Stimulated activated naive CD8-positive, alpha-beta T cell treated with anti-CD3 and anti-CD28 coated beads, Interleukin-15, amount 100 ng/mL, for 72 hours (primary cell): ENCODE data around the gene SIVA1.

Experiments
- ATAC-seq: fragments of 150-1000 bp; cut with Tn5 transposase; 2 replicates; pipeline ENCODE4 v1.10.0; 2021; ENCODE audit warnings: mild to moderate bottlenecking, moderate library complexity
- DNase-seq, 2 donors: peaks; one replicate each; pipeline ENCODE4 v3.0.0; 2021 to 2022
- H3K27ac Mint-ChIP-seq, 2 donors: one replicate each; pipeline ENCODE4 v1.8.0; 2022; ENCODE audit warnings: mild to moderate bottlenecking in 2 of 2, mixed read lengths in 2 of 2, moderate library complexity in 2 of 2
- H3K27me3 Mint-ChIP-seq: one replicate; pipeline ENCODE4 v1.8.0; 2022; ENCODE audit warnings: mixed read lengths
- H3K4me1 Mint-ChIP-seq: one replicate; pipeline ENCODE4 v1.8.0; 2022; ENCODE audit warnings: mild to moderate bottlenecking, mixed read lengths
- H3K4me3 Mint-ChIP-seq, 2 donors: one replicate each; pipeline ENCODE4 v1.8.0; 2022; ENCODE audit warnings: mild to moderate bottlenecking in 2 of 2, mixed read lengths in 2 of 2, moderate library complexity in 1 of 2
- H3K9me3 Mint-ChIP-seq, 2 donors: one replicate each; pipeline ENCODE4 v1.8.0; 2022; ENCODE audit warnings: mixed read lengths in 2 of 2

SIVA1 gene

DNA sequence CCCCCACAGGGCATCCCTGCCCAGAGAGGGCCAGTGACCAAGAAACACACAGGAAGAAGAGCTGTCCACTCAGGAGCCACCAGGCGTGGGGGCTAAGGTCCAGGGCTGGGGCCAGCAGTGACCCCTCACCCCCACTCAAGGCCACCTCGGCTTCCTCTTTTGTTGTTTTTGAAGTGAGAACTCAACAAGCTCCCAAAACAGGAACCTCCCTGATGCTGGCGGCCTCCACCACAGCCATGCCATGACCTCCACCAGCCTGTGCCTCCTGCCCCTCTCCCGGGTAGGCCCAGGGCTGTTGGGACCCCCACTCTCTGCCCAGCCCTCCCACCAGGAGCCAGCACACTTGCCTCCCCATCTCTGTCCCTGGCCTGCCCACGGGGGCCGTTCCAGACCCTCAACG lies 34.8 kb downstream of the SIVA1 start:
- H3K9me3 Mint-ChIP-seq, result no peaks in the 10 kb centered on the region
- H3K4me1 Mint-ChIP-seq, result peaks cover 73% of the 10 kb centered on the region
- H3K4me3 Mint-ChIP-seq, result peak overlapping the region in 1 of 2 donors; percentile 26
- no peaks in the 10 kb centered on the region for H3K27me3 Mint-ChIP-seq
- peak overlapping the region in 1 of 2 donors; percentile 72 for H3K27ac Mint-ChIP-seq
- DNase-seq (no peak), ATAC-seq (no peak)

- DNase-seq (no peak), ATAC-seq (no peak)
- H3K4me3 Mint-ChIP-seq, result peak overlapping the region in 1 of 2 donors; percentile 26
- no peaks in the 10 kb centered on the region for H3K9me3 Mint-ChIP-seq
- H3K27me3 Mint-ChIP-seq, result no peaks in the 10 kb centered on the region
- H3K27ac Mint-ChIP-seq, result peak overlapping the region in 1 of 2 donors; percentile 72
- peaks cover 73% of the 10 kb centered on the region for H3K4me1 Mint-ChIP-seq
These were observed 35.3 kb downstream of the SIVA1 start for GRCh38 chr14:104788161-104788818.

GRCh38 chr14:104788873-104789663 lies 36.1 kb downstream of the SIVA1 start:
- Mint-ChIP-seq H3K27me3 (no peaks in the 10 kb centered on the region), H3K27ac (peak overlapping the region in 1 of 2 donors; percentile 34), H3K4me1 (peaks cover 81% of the 10 kb centered on the region), H3K9me3 (no peaks in the 10 kb centered on the region), H3K4me3 (no peak overlapping the region)
- ATAC-seq (no peak), DNase-seq (no peak)

GRCh38 chr14:104789752-104790743 lies 37.1 kb downstream of the SIVA1 start:
- Mint-ChIP-seq H3K27me3 (no peaks in the 10 kb centered on the region), H3K9me3 (no peaks in the 10 kb centered on the region), H3K4me3 (no peak overlapping the region), H3K27ac (peak overlapping the region in 1 of 2 donors; percentile 49), H3K4me1 (peaks cover 88% of the 10 kb centered on the region)
- DNase-seq, result no peak
- no peak for ATAC-seq

DNA sequence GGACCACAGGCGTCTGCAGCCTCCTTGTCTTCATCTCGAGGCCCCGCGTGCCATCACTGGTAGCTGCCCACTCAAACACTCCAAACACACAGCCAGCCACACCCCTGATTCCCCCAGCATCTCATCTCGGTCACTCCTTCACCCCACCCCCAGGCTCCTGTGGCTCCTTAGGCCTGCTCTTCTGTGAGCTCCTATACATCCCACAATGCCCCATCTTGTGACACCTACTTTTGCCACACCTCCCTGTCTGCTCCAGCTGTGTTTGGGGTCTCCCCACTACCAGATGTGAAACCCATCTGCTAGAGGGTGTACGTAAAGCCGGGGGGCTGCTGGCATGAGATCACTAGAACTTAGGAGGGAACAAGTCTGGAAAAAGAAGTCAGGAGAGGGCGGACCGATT lies 38.5 kb downstream of the SIVA1 start:
- Mint-ChIP-seq H3K4me3 (no peak overlapping the region), H3K27ac (peak overlapping the region in 1 of 2 donors; percentile 82), H3K27me3 (no peaks in the 10 kb centered on the region), H3K4me1 (peaks cover 84% of the 10 kb centered on the region), H3K9me3 (no peaks in the 10 kb centered on the region)
- DNase-seq (no peak), ATAC-seq (no peak)

DNA sequence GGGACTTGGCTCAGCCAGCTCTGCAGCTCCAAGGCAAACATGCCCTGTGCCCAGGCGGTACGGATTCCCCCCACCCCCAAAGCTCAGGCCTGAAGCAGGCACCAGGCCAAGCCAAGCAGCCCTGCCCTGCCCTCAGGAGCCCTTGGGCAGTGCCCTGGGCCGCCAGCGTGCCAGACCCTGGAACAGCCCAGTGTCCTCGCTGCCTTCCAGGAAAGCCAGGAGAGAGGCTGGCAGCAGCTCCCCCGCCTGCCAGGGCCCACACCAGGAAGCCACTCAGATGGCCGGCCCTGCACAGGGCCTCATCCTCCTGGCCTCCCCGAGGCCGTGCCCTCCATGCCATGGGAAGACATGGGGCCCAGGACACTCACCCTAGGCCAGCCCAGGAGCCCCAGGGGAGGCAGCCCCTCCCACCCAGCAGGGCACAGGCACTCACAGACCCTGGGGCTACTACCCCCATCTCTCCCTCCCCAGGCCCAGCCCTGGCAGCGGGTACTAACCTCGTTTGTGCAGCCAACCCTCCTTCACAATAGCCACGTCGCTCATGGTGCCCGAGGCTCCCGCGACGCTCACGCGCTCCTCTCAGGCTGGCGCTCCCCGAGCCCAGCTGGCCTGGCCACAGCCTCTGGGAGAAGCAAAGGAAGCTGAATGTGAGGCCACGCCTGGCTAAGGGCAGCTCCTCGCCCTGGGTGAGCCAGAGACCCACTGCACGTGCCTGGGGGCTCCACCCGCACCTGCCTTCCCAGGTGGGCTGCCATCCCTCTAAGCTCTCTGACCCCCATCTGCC lies 39.3 kb downstream of the SIVA1 start:
- ATAC-seq, result no peak
- Mint-ChIP-seq H3K9me3 (no peaks in the 10 kb centered on the region), H3K4me1 (peaks cover 84% of the 10 kb centered on the region), H3K27me3 (no peaks in the 10 kb centered on the region), H3K27ac (no peak overlapping the region), H3K4me3 (no peak overlapping the region)
- no peak for DNase-seq

- Mint-ChIP-seq H3K4me3 (peak overlapping the region; percentile 92 to 93), H3K27me3 (peaks cover 5% of the 10 kb centered on the region), H3K27ac (peak overlapping the region in 1 of 2 donors; percentile 71), H3K9me3 (no peaks in the 10 kb centered on the region), H3K4me1 (peaks cover 87% of the 10 kb centered on the region)
- DNase-seq, result no peak
- no peak for ATAC-seq
These were observed 40.2 kb downstream of the SIVA1 start for GRCh38 chr14:104792945-104793702.

- H3K27ac Mint-ChIP-seq, result peak overlapping the region in 1 of 2 donors; percentile 71
These were observed 40.7 kb downstream of the SIVA1 start for GRCh38 chr14:104793703-104793959.

GRCh38 chr14:104794099-104794498 lies 41.2 kb downstream of the SIVA1 start:
- ATAC-seq, result peak; percentile 18
- Mint-ChIP-seq H3K4me3 (peak overlapping the region; percentile 92 to 93), H3K9me3 (no peaks in the 10 kb centered on the region), H3K4me1 (peaks cover 83% of the 10 kb centered on the region), H3K27me3 (peaks cover 13% of the 10 kb centered on the region), H3K27ac (peak overlapping the region; percentile 73 to 86)
- DNase-seq, result peak in 1 of 2 donors; percentile 41

More at GRCh38 chr14:104793703-104793959, 40.7 kb downstream of the SIVA1 start:
- peaks cover 87% of the 10 kb centered on the region for H3K4me1 Mint-ChIP-seq
- no peaks in the 10 kb centered on the region for H3K9me3 Mint-ChIP-seq
- no peak for DNase-seq
- H3K4me3 Mint-ChIP-seq, result peak overlapping the region; percentile 92 to 93
- H3K27me3 Mint-ChIP-seq, result peaks cover 10% of the 10 kb centered on the region
- no peak for ATAC-seq

DNA sequence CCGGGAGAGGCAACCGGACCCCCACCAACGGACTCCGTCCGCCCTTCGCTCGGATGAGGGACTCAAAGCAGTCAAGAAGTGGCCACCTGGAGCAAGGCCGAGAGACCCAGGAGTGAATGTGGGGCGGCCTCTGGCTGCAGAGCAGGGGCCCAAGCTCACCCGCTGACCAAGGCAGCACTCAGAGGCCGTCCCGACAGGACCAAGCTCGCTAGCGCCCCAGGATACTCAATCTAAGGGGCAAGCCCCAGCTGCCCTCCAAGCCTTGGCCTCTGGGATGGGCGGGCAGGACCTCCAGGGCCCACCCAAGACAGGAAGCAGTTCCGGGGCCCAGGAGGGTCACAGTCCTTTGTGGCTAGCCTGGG lies 41.7 kb downstream of the SIVA1 start:
- Mint-ChIP-seq H3K4me3 (peak overlapping the region; percentile 92 to 93), H3K4me1 (peaks cover 82% of the 10 kb centered on the region), H3K9me3 (no peaks in the 10 kb centered on the region), H3K27me3 (peaks cover 19% of the 10 kb centered on the region), H3K27ac (peak overlapping the region; percentile 73 to 86)
- DNase-seq, result no peak
- ATAC-seq, result no peak

GRCh38 chr14:104794993-104795780 lies 42.2 kb downstream of the SIVA1 start, which contains the start of gene AKT1:
AKT1 (minus strand) TSS chr14:104795748; CDS start chr14:104792643, 3,105 bp downstream.
- DNase-seq, result peak in 1 of 2 donors; percentile 40
- H3K4me3 Mint-ChIP-seq, result peak within 1 kb of the TSS; percentile 92 to 93

GRCh38 chr14:104795781-104796686 lies 43.1 kb downstream of the SIVA1 start:
- Mint-ChIP-seq H3K9me3 (no peaks in the 10 kb centered on the region), H3K27me3 (peaks cover 24% of the 10 kb centered on the region), H3K4me3 (peak overlapping the region; percentile 77 to 82), H3K4me1 (peaks cover 75% of the 10 kb centered on the region), H3K27ac (peak overlapping the region; percentile 67 to 90)
- ATAC-seq, result peak; percentile 64
- peak in 1 of 2 donors; percentile 25 for DNase-seq

More at GRCh38 chr14:104794993-104795780, 42.2 kb downstream of the SIVA1 start, which contains the start of gene AKT1:
- Mint-ChIP-seq H3K27me3 (peaks cover 24% of the 10 kb centered on the region), H3K4me1 (peaks cover 81% of the 10 kb centered on the region), H3K9me3 (no peaks in the 10 kb centered on the region), H3K27ac (peak within 1 kb of the TSS; percentile 67 to 90)
- ATAC-seq, result peak; percentile 59

DNA sequence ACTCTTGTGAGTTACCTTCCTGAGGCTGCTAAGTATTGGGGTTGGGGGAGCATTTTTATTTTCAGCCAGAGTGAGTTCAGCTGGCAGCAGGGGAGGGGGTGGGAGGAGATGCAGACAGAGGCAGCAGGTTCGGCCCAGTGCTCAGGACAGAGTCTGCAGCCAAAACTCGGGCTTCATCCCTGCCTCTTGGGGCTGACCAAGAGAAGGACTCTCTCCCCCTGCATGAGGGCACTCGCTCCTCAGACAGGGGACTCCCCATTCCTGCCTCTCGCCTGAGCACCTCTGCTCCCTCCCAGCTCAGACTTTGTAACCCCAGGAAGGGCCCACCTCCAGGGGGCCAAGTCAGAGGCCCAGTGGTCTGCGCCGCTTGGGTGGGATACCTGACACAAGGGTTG lies 43.7 kb downstream of the SIVA1 start:
- no peaks in the 10 kb centered on the region for H3K9me3 Mint-ChIP-seq
- H3K4me3 Mint-ChIP-seq, result peak overlapping the region; percentile 77 to 82
- peaks cover 24% of the 10 kb centered on the region for H3K27me3 Mint-ChIP-seq
- peaks cover 75% of the 10 kb centered on the region for H3K4me1 Mint-ChIP-seq
- DNase-seq (no peak), ATAC-seq (no peak)
- no peak overlapping the region for H3K27ac Mint-ChIP-seq
